GM19025 (cell line): ENCODE measurements around the gene C1R.
"Not testable (repeated sequence)": the region's sequence is repeated elsewhere in the genome, so short reads cannot be mapped to it uniquely, and the experiment has no call there.

Experiments
- ATAC-seq: cut with Tn5 transposase; IDR thresholded peaks from one replicate; pipeline ENCODE4 v1.9.1; 2021; ENCODE audit warnings: mild to moderate bottlenecking, low read depth, moderate library complexity; ENCODE audit not compliant: unreplicated experiment

C1R gene

DNA sequence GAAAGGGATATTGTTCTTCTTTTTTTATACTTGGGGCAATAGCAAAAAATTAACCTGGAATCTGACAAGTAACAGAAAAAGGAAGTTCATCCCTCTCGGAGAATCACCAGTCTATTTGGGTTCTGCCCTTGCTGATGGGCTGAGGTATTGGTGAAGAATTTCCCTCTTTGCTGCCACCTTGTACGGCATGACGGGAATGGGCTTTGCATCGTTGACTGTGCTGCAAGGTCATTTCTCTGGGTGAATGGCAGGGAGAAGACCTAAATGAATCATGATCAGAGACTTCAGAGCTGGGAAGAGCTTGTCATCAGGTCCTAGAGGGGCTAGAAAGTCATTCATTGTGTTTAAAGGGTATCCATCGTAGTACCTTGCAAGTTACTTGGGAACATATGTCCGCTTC lies 19.7 kb downstream of the C1R start:
- no peak for ATAC-seq

- ATAC-seq, result no peak
Observed at GRCh38 chr12:7072035-7072434, 20.2 kb downstream of the C1R start.

DNA sequence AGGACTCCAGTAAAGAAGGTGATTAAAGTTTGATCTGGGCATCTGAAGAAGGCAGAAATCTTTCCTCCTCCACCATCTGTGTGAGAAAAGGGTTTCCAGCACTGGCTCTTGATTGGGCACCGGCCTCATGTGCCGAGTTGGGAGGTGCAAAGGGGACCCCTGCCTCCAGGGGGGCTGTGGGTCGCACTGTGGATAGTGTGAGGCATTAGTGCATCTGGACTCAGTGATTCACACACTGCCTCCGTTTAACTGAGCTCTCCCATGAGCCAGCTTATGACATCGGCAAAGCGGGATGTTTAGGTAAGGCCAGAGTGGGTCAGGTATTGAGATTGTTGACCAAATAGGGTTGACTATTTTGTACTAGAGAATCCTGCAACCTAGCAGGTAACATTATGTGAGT lies 22.9 kb downstream of the C1R start:
- ATAC-seq, result no peak

DNA sequence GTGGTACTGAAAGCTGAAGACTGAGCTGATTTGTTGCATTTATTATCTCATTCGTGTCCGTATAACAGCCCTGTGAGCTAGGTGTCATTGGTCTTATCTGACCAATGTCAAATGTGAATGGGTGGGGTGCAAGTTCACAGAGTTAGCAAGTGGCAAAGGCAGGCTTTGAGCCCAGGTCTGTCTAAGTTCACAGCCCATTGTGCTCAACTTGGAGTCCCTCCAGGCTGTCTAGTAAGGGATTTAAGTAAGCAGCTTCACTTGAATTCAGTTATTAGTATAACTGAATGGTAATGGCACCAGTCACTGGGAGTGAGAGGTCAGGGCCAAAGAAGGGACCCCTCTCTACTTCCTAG lies 23.3 kb downstream of the C1R start:
- ATAC-seq, result no peak

- ATAC-seq, result no peak
Observed at GRCh38 chr12:7068240-7068993, 23.8 kb downstream of the C1R start.

DNA sequence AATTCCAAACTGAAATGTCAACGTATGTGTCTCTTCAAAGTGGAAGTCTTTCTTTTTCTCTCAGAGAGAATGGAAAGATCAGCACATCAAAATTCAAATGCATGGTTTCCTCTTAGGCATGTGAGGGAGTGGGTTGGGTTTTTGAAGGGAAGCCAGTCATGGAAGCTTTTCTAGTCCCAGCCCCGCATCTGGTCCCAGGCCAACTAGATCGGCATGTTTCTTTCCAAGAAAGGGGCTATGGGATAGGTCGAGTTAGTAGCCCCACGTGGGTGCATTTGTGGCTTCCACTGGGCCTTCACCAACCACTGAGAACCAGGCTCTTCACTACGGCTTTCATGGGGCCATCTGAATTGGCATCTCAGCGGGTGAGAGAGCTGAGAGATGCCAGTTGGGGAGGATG lies 25.1 kb downstream of the C1R start:
- ATAC-seq, result no peak

GRCh38 chr12:7066596-7066995 lies 25.6 kb downstream of the C1R start:
- no peak for ATAC-seq

GRCh38 chr12:7065073-7065623 lies 27.1 kb downstream of the C1R start:
- ATAC-seq, result no peak

DNA sequence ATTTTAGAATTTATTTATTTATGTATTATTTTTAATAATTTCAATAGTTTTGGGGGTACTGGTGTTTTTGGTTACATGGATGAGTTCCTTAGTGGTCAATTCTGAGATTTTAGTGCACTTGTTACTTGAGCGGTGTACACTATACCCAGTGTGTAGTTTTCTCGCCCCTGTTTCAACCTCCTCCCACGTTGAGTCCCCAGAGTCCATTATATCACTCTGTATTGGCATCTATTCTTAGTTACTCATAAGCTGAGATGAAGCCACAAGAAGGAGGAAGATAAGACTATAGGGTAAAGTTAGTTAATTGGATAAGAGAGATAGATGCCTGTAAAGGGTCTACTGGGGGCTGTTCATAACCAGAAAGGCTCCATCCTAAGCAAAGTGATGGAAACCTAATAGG lies 27.7 kb downstream of the C1R start:
- ATAC-seq, result no peak

GRCh38 chr12:7061596-7061995 lies 30.6 kb downstream of the C1R start:
- ATAC-seq, result no peak

GRCh38 chr12:7061138-7061537 lies 31.1 kb downstream of the C1R start:
- ATAC-seq, result no peak

DNA sequence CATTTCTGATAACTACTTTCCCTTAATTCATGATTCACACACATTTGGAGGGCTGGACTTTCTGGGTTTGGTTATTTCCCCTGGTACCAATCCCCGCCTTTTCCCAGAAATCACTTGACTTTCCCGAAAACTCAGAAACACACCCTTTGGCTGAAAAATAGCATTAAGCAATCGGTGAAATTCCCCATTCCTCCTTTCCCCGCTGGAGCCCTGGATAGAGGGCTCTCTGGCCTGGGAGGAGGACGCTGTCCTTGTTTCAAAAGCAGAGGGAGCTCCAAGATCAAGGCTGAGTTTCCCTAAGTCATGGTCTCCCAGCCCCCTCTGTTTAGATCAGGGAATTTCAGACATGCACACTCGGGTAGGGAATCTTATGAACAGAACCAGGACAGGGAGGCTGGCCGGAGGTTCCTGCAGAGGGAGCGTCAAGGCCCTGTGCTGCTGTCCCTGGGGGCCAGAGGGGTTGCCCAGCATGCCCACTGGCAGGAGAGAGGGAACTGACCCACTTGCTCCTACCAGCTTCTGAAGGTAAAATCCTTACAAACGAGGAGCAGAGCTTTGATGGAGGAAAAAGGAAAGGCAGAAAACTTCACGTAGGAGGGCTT lies 31.8 kb downstream of the C1R start, which contains the start of gene C1S:
Gene C1S, plus strand, starts transcription at position 366 of the 602 bp plus-strand sequence. CDS start 1,195 bp downstream, outside the sequence.
- ATAC-seq, result no peak

- ATAC-seq, result no peak
Observed at GRCh38 chr12:7059780-7060179, 32.5 kb downstream of the C1R start.

- ATAC-seq, result no peak
Observed at GRCh38 chr12:7058850-7059395, 33.3 kb downstream of the C1R start.

DNA sequence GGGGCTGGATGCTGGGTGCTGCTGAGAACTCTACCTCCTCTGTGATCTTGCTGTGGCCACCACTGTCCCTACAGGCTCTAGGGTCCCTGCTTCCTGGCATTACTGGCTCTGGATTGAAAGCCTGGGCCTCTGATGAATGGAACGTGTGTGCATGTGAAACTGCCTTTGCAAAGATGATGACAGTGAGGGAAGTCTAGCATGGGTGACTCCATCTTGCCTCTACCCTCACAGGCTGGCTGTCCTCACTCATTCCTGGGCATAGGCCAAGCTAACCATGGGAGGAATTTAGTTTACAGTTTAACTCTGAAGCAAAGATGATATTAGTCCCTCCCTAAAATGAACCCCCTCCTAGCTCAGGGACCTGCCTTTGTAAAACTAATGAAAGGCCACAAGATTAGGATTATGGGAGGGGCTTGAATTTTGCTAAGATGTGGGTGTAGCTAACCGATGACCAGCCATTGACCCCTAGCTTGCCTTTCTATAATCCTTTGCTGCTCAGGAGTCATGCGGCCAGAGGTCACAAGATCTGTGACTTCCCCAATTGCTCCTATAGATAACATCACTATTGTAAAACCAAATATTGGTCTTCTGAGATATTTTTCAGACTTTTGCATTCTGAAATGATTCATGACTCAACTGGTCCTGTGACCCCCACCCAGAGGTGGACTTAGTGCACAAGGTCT lies 33.9 kb downstream of the C1R start:
- no peak for ATAC-seq

GRCh38 chr12:7055736-7056135 lies 36.5 kb downstream of the C1R start:
- ATAC-seq, result not testable (repeated sequence)

DNA sequence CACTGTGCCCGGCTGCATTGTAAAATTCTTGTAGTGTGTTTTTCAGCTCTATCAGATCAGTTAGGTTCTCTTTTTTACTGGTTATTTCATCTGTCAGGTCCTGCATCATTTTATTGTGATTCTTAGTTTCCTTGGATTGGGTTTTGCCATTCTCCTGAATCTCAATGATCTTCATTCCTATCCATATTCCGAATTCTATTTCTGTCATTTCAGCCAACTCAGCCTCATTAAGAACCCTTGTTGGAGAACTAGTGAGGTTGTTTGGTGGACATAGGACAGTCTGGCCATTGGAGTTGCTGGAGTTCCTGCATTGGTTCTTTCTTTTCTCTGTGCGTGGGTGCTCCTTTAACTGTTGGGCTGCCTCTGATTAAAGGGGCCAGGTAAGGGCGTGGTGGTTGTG lies 37.3 kb downstream of the C1R start:
- no peak for ATAC-seq

DNA sequence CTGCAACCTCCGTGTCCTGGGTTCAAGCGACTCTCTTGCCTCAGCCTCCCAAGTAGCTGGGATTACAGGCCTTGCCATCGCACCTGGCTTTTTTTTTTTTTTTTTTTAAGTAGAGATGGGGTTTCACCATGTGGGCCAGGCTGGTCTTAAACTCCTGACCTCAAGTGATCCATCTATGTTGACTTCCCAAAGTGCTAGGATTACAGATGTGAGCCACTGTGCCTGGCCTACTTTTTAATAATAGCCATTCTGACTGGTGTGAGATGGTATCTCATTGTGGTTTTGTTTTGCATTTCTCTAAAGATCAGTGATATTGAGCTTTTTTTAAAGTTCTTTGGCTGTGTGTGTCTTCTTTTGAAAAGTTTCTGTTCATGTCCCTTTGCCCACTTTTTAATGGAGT lies 42.3 kb downstream of the C1R start:
- ATAC-seq, result not testable (repeated sequence)

DNA sequence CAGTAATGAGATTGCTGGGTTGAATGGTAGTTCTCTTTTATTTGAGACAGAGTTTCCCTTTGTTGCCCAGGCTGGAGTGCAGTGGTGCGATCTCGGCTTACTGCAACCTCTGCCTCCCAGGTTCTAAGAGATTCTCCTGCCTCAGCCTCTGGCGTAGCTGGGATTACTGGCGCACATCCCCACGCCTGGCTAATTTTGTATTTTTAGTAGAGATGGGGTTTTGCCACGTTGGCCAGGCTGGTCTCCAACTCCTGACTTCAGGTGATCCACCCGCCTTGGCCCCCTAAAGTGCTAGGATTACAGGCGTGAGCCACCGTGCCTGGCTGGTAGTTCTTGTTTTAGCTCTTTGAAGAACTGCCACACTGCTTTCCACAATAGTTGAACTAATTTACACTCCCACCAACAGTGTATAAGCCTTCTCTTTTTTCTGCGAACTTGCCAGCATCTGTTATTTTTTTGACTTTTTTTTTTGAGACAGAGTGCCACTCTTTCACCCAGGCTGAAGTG lies 42.7 kb downstream of the C1R start:
- ATAC-seq, result not testable (repeated sequence)

DNA sequence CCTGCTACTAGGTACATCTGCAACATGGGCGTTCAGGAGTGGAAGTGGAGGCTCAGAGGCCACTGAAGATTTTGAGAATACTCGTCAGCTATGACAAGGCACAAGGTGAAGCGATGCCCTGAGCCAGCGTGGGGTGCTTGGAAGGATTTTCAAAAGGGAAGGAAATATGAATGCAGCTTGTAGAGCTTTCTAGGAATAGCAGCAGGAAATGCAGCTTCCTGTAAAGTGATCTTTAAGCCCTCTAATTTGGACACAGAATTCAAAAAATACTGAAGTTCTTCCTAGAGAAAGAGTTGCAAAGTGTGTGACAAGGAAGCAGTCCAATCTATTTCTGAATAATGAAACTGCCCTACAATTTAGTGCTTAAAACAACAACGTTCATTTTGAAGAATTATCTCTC lies 44.9 kb downstream of the C1R start:
- ATAC-seq, result no peak
